Activated T-cell treated with anti-CD3 and anti-CD28 coated beads, Interleukin-2, amount 50 U/mL, for 24 hours (primary cell): ENCODE measurements around the gene TUBGCP2.

Experiments
- DNase-seq: peaks from one replicate; pipeline ENCODE4 v3.0.0-alpha.2; 2020
- H3K27ac Mint-ChIP-seq: 2 replicates; pipeline ENCODE4 v1.8.0; 2020; ENCODE audit warnings: mild to moderate bottlenecking, mixed read lengths
- H3K27me3 Mint-ChIP-seq: 2 replicates; pipeline ENCODE4 v1.8.0; 2020; ENCODE audit warnings: mixed read lengths
- H3K36me3 Mint-ChIP-seq: 2 replicates; pipeline ENCODE4 v1.8.0; 2020; ENCODE audit warnings: low read depth, mixed read lengths
- H3K4me1 Mint-ChIP-seq: 2 replicates; pipeline ENCODE4 v1.8.0; 2020; ENCODE audit warnings: low read depth, mixed read lengths
- H3K4me3 Mint-ChIP-seq: 2 replicates; pipeline ENCODE4 v1.8.0; 2020; ENCODE audit warnings: mild to moderate bottlenecking, moderate library complexity, mixed read lengths
- H3K9me3 Mint-ChIP-seq: 2 replicates; pipeline ENCODE4 v1.8.0; 2020; ENCODE audit warnings: mixed read lengths

Gene TUBGCP2

GRCh38 chr10:133349160-133349568 lies 40.5 kb upstream of the TUBGCP2 start:
- Mint-ChIP-seq H3K4me3 (no peak overlapping the region), H3K9me3 (no peaks in the 10 kb centered on the region), H3K36me3 (no peaks in the 10 kb centered on the region), H3K4me1 (peaks cover 5% of the 10 kb centered on the region), H3K27ac (peak overlapping the region; percentile 1), H3K27me3 (peaks cover 31% of the 10 kb centered on the region)
- no peak for DNase-seq

- H3K27ac Mint-ChIP-seq: no peak overlapping the region
- H3K4me3 Mint-ChIP-seq: no peak overlapping the region
- DNase-seq: no peak
- H3K9me3 Mint-ChIP-seq: no peaks in the 10 kb centered on the region
- H3K27me3 Mint-ChIP-seq: peaks cover 40% of the 10 kb centered on the region
- no peaks in the 10 kb centered on the region for H3K36me3 Mint-ChIP-seq
- H3K4me1 Mint-ChIP-seq: peaks cover 8% of the 10 kb centered on the region
Observed at GRCh38 chr10:133347710-133348517, 39.2 kb upstream of the TUBGCP2 start.

DNA sequence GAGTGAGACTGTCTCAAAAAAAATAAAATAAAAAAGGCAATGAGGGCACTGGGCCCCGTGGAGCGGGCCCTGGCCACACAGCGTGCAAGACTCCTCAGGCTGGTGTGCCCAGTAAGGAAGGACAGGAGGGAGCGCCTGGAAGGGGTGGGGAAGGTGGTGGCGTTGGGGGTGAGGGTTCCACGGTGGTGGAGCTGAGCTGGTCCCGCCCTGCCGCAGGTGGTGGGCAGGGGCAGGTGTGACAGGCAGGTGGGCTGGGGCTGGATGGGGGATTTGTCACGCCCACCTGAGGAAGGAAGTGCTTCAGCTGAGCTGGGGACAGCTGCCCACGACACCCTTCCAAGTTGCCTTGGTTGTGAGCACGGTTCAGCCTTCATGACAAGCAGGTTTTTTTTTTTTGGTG lies 37.7 kb upstream of the TUBGCP2 start:
- H3K27me3 Mint-ChIP-seq: peaks cover 47% of the 10 kb centered on the region

DNA sequence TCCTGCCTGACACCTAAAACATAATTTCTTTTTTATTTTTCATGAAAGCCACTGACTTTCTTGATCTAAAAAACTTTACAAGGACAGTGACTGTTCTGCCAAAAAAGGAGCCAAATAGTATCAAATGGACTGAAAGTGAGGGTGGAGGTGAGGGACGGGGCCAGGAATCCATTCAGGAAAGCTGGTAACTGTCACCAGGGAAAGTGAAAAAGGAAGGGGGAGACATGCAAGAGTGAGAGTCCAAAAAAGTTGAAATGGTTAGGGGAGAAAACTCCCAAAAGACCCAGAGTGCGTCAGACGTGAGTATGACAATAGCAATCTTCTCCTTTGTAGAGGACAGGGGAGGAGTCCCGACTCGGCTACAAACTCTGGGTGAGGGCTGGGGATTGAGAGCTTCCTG lies 35.6 kb upstream of the TUBGCP2 start:
- Mint-ChIP-seq H3K27ac (no peak overlapping the region), H3K36me3 (no peaks in the 10 kb centered on the region), H3K27me3 (peaks cover 46% of the 10 kb centered on the region), H3K4me3 (no peak overlapping the region), H3K9me3 (no peaks in the 10 kb centered on the region), H3K4me1 (peaks cover 7% of the 10 kb centered on the region)
- DNase-seq: no peak

More for the DNA sequence above, 37.7 kb upstream of the TUBGCP2 start:
- Mint-ChIP-seq H3K36me3 (no peaks in the 10 kb centered on the region), H3K9me3 (no peaks in the 10 kb centered on the region), H3K4me1 (peaks cover 8% of the 10 kb centered on the region), H3K27ac (no peak overlapping the region), H3K4me3 (no peak overlapping the region)
- DNase-seq: no peak

GRCh38 chr10:133343558-133343957 lies 34.9 kb upstream of the TUBGCP2 start:
- Mint-ChIP-seq H3K36me3 (no peaks in the 10 kb centered on the region), H3K4me3 (no peak overlapping the region), H3K9me3 (no peaks in the 10 kb centered on the region), H3K27me3 (peaks cover 43% of the 10 kb centered on the region), H3K27ac (no peak overlapping the region), H3K4me1 (peaks cover 3% of the 10 kb centered on the region)
- DNase-seq: no peak

- H3K4me1 Mint-ChIP-seq: peaks cover 3% of the 10 kb centered on the region
- peaks cover 43% of the 10 kb centered on the region for H3K27me3 Mint-ChIP-seq
- H3K4me3 Mint-ChIP-seq: no peak overlapping the region
- no peaks in the 10 kb centered on the region for H3K36me3 Mint-ChIP-seq
- H3K27ac Mint-ChIP-seq: no peak overlapping the region
- H3K9me3 Mint-ChIP-seq: no peaks in the 10 kb centered on the region
- no peak for DNase-seq
Observed at GRCh38 chr10:133342942-133343341, 34.3 kb upstream of the TUBGCP2 start.

DNA sequence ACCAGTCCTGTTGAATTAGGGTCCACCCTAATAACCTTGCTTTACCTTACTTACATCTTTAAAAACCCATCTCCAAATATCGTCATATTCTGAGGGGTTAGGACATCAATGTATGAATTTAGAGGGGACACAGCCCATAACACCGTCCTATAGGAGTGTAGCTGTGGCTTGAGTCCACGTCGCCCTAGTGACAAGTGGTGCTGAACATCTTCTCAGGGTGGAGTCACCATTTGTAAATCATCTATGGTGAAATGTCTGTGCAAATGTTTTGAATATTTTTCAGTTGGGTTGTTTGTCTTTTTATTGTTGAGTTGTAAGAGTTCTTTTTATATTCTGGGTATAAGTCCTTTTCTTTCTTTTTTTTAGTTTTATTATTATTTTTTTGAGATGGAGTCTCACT lies 33.3 kb upstream of the TUBGCP2 start:
- DNase-seq: no peak
- Mint-ChIP-seq H3K4me1 (peaks cover 3% of the 10 kb centered on the region), H3K27ac (no peak overlapping the region), H3K36me3 (no peaks in the 10 kb centered on the region), H3K9me3 (no peaks in the 10 kb centered on the region), H3K27me3 (peaks cover 41% of the 10 kb centered on the region), H3K4me3 (no peak overlapping the region)

DNA sequence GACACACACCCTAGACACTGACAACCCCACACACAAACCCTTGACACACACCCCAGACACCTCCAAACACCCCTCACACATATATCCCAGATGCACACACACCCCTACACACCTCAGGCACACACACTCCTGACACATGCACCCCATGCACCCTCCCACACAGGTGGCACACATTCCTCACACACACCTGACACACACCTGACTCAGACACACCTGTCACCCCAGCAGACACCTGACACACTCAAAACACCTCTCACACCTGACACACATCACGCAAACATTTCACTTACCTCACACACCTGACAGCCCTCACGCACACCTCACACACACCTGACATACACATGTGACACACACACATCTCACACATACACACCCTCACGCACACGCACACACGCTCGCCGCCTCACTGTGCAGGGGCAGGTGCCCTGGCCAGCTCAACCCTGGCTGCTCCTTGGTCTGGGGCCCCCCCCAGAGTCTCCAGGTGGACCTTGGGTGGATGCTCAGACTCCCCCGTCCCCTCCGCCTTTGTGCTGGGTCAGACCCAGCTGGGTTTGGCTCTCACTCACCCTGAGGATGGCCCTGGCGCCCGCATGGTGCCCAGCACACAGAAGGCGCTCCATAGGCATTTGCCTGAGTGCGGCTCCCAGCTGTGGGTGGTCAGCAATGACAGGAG lies 31.2 kb upstream of the TUBGCP2 start:
- H3K27ac Mint-ChIP-seq: no peak overlapping the region
- no peaks in the 10 kb centered on the region for H3K9me3 Mint-ChIP-seq
- peaks cover 10% of the 10 kb centered on the region for H3K4me1 Mint-ChIP-seq
- H3K36me3 Mint-ChIP-seq: no peaks in the 10 kb centered on the region
- no peak for DNase-seq
- H3K27me3 Mint-ChIP-seq: peaks cover 24% of the 10 kb centered on the region
- no peak overlapping the region for H3K4me3 Mint-ChIP-seq

DNA sequence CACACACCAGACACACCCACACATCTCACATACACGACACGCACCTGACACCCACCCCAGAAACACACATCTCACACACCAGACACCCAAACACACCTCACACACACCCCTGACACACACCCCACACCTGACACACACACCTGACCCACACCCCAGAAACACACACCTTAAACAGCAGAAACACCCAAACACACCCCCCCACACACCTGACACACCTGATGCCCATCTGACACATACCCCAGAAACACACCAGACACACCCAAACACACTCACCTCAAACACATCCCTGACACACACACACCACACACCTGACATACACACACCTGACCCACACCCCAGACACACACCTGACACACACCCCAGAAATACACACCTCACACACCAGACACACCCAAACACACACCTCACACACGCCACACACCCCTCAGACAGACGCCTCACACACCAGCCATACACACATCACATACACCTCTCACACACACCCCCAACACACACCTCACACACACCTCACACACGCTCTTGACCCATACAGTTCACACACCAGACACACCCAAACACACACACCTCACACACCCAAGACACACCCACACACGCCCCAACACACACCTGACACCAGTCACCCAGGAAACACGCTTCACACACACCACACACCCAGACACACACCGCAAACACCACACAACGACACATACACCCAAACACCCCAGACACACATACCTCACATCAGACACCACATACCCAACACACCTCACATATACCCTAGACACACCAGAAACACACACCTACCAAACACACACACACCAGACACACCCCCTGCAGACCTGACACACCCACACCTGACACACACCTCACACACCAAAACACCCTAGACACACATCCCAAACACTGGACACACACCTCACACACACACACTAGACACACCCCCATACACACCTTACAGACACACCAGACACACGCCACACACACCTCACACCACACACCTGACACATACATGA lies 29.7 kb upstream of the TUBGCP2 start:
- Mint-ChIP-seq H3K9me3 (no peaks in the 10 kb centered on the region), H3K27ac (no peak overlapping the region)

DNA sequence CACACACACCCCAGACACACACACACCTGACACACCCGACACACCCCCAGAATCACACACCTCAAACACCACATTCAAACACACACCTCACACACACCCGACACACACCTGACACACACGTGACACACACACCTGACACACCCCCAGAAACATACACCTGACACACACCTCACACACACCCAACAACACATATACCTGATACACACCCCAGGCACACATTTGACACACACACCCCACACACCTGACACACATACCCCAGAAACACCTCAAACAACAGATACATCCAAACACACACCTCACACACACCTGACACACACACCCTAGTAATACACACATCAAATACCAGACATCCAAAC lies 28.7 kb upstream of the TUBGCP2 start:
- DNase-seq: no peak
- Mint-ChIP-seq H3K4me3 (no peak overlapping the region), H3K27me3 (peaks cover 19% of the 10 kb centered on the region)

More for the DNA sequence above, 29.7 kb upstream of the TUBGCP2 start:
- Mint-ChIP-seq H3K27me3 (peaks cover 18% of the 10 kb centered on the region), H3K4me3 (no peak overlapping the region), H3K36me3 (no peaks in the 10 kb centered on the region), H3K4me1 (peaks cover 11% of the 10 kb centered on the region)
- no peak for DNase-seq

DNA sequence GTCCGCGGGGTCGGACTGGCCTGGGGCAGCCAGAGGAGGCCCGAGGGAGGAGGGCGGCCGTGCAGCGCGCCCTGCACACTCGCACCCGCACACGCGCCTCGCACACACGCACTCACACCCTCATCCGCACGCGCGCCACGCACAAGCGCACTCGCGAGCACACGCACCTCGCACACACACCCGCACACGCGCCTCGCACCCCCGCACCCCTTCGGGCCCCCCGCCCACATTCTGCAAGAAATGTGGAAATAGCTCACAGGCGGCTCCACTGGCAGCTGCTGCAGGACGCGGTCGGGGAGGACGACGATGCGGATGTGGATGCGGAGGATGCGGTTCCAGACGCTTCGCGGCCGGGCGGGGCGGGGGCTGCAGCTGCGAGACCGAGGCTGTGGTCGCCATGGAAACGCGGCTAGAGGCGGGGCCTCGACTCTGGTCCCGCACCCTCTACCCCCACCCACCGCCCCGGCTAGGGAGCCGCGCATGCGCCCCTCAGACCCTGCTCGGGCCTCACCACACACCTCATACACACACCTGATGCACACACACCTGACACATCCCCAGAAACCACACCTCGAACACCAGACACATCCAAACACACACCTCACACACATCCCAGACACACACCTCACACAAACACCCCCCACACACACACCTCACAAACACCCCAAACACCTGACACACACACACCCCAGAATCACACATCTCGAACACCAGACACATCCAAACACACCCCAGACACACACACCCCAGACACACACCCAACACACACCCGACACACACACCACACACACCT lies 28.1 kb upstream of the TUBGCP2 start, which contains the start of gene CALY:
Gene CALY, minus strand, starts transcription at position 320 of the 793 bp plus-strand sequence. CDS start 7,907 bp downstream, outside the sequence.
- DNase-seq: peak; percentile 74
- Mint-ChIP-seq H3K27ac (no peak within 1 kb of the TSS), H3K4me1 (peaks cover 10% of the 10 kb centered on the region), H3K4me3 (peak within 1 kb of the TSS; percentile 35), H3K9me3 (no peaks in the 10 kb centered on the region), H3K27me3 (peaks cover 21% of the 10 kb centered on the region), H3K36me3 (no peaks in the 10 kb centered on the region)

More for the DNA sequence above, 28.7 kb upstream of the TUBGCP2 start:
- Mint-ChIP-seq H3K4me1 (peaks cover 10% of the 10 kb centered on the region), H3K36me3 (no peaks in the 10 kb centered on the region), H3K9me3 (no peaks in the 10 kb centered on the region), H3K27ac (no peak overlapping the region)

GRCh38 chr10:133336118-133336576 lies 27.5 kb upstream of the TUBGCP2 start:
- DNase-seq: no peak
- Mint-ChIP-seq H3K4me1 (peaks cover 10% of the 10 kb centered on the region), H3K4me3 (no peak overlapping the region), H3K36me3 (no peaks in the 10 kb centered on the region), H3K27ac (no peak overlapping the region), H3K27me3 (peaks cover 22% of the 10 kb centered on the region), H3K9me3 (no peaks in the 10 kb centered on the region)

GRCh38 chr10:133335246-133336117 lies 26.8 kb upstream of the TUBGCP2 start:
- Mint-ChIP-seq H3K36me3 (no peaks in the 10 kb centered on the region), H3K9me3 (no peaks in the 10 kb centered on the region), H3K4me3 (peak overlapping the region; percentile 35), H3K27me3 (peaks cover 28% of the 10 kb centered on the region), H3K4me1 (peaks cover 10% of the 10 kb centered on the region), H3K27ac (no peak overlapping the region)
- DNase-seq: peak; percentile 81
